ENCODE measurements around the gene PRSS37.

DNA sequence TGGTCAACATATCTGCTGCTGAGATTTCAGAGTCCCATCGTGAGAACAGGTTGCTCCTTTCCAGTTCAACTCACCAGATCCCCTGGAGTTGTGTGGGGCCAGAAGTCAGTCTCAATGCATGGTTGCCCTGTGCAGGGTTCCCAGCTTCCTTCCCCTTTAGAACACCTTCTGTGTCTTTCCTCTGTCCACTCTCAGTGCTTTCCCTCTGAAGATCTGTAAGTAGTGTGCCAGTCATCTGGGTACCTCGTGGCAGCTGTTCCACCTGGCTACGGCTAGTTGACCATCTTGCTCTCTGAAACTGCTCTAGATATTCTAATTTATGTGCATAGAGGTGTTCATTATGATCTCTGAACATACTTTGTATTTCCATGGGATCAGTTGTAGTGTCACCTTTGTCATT, 36.1 kb upstream of the PRSS37 start:
- TF ChIP-seq, protein P1, sequence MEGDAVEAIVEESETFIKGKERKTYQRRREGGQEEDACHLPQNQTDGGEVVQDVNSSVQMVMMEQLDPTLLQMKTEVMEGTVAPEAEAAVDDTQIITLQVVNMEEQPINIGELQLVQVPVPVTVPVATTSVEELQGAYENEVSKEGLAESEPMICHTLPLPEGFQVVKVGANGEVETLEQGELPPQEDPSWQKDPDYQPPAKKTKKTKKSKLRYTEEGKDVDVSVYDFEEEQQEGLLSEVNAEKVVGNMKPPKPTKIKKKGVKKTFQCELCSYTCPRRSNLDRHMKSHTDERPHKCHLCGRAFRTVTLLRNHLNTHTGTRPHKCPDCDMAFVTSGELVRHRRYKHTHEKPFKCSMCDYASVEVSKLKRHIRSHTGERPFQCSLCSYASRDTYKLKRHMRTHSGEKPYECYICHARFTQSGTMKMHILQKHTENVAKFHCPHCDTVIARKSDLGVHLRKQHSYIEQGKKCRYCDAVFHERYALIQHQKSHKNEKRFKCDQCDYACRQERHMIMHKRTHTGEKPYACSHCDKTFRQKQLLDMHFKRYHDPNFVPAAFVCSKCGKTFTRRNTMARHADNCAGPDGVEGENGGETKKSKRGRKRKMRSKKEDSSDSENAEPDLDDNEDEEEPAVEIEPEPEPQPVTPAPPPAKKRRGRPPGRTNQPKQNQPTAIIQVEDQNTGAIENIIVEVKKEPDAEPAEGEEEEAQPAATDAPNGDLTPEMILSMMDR (IDR thresholded peaks at IDR 0.05): no peak
- TF ChIP-seq POLR2AphosphoS5 (IDR thresholded peaks at IDR 0.05) (no peak), POLR2A (IDR thresholded peaks at IDR 0.05) (no peak)
